ENCODE results near the gene CLEC4M.

- no peak for TF ChIP-seq SIX5 (IDR thresholded peaks at IDR 0.05; ENCODE audit: low read depth, low read length)
- TF ChIP-seq TBP (IDR thresholded peaks at IDR 0.05; ENCODE audit: low read depth, low read length) = no peak
- no peak for TF ChIP-seq GABPA (IDR thresholded peaks at IDR 0.05; ENCODE audit: borderline replicate concordance, insufficient read depth, low read length)
- TF ChIP-seq EZH2 (IDR thresholded peaks at IDR 0.05; ENCODE audit: low read depth, low read length, severe bottlenecking) = no peak
- no peak for TF ChIP-seq CTCF (IDR thresholded peaks at IDR 0.05; ENCODE audit: control extremely low read depth in 1 of 3, insufficient read depth in 1 of 3, low read depth in 1 of 3, low read length in 3 of 3)
- no peak for TF ChIP-seq ATF3 (IDR thresholded peaks at IDR 0.05; ENCODE audit: insufficient read depth, low read depth, low read length)
- TF ChIP-seq CREB1 (IDR thresholded peaks at IDR 0.05) = no peak
- no peak for TF ChIP-seq POLR2A (IDR thresholded peaks at IDR 0.05; ENCODE audit: control extremely low read depth in 1 of 2, low read depth in 2 of 2, low read length in 2 of 2)
- no peak for TF ChIP-seq EGR1 (IDR thresholded peaks at IDR 0.05; ENCODE audit: borderline replicate concordance, low read depth, low read length)
- TF ChIP-seq BACH1 (IDR thresholded peaks at IDR 0.05; ENCODE audit: low read length) = no peak
- TF ChIP-seq EP300 (IDR thresholded peaks at IDR 0.05; ENCODE audit: borderline replicate concordance in 1 of 2, low read depth in 2 of 2, low read length in 2 of 2) = no peak
- TF ChIP-seq POLR2AphosphoS5 (IDR thresholded peaks at IDR 0.05; ENCODE audit: low read depth, low read length) = no peak
- TF ChIP-seq YY1 (IDR thresholded peaks at IDR 0.05; ENCODE audit: low read depth, low read length) = no peak
- TF ChIP-seq RBBP5 (IDR thresholded peaks at IDR 0.05; ENCODE audit: borderline replicate concordance, low read depth, low read length) = no peak
Measured at GRCh38 chr19:7729211-7729610, 33.8 kb upstream of the CLEC4M start.

Data from H1 (cell line).